HG02973 (cell line): Measurements from ENCODE around the gene EGFL7.

Experiments used
- ATAC-seq: cut with Tn5 transposase; IDR thresholded peaks from one replicate; pipeline ENCODE4 v1.9.1; 2021; ENCODE audit warnings: moderate library complexity; ENCODE audit not compliant: unreplicated experiment

EGFL7 gene

GRCh38 chr9:136662656-136663581, at the start of gene EGFL7:
Gene EGFL7 (plus strand): TSS chr9:136662916. CDS start chr9:136668283, 5,367 bp downstream.
- no peak for ATAC-seq

- no peak for ATAC-seq
Measured at GRCh38 chr9:136613824-136614371, 48.8 kb upstream of the EGFL7 start.

GRCh38 chr9:136614372-136614922, 48.3 kb upstream of the EGFL7 start:
- ATAC-seq: no peak

GRCh38 chr9:136614967-136615623, 47.6 kb upstream of the EGFL7 start:
- no peak for ATAC-seq

- ATAC-seq: no peak
Measured at GRCh38 chr9:136615631-136616306, 46.9 kb upstream of the EGFL7 start.

GRCh38 chr9:136616307-136616635, 46.4 kb upstream of the EGFL7 start:
- ATAC-seq: no peak

GRCh38 chr9:136616948-136617695, 45.6 kb upstream of the EGFL7 start:
- no peak for ATAC-seq

GRCh38 chr9:136617746-136618579, 44.8 kb upstream of the EGFL7 start:
- no peak for ATAC-seq

GRCh38 chr9:136618580-136619547, 43.9 kb upstream of the EGFL7 start:
- ATAC-seq: no peak

GRCh38 chr9:136619742-136620440, 42.8 kb upstream of the EGFL7 start:
- no peak for ATAC-seq

- ATAC-seq: no peak
Measured at GRCh38 chr9:136620441-136621018, 42.2 kb upstream of the EGFL7 start.

- ATAC-seq: no peak
Measured at GRCh38 chr9:136621019-136621733, 41.5 kb upstream of the EGFL7 start.

- no peak for ATAC-seq
Measured at GRCh38 chr9:136621734-136622093, 41.0 kb upstream of the EGFL7 start.

GRCh38 chr9:136622538-136622948, 40.2 kb upstream of the EGFL7 start:
- ATAC-seq: no peak

GRCh38 chr9:136623016-136623841, 39.5 kb upstream of the EGFL7 start:
- no peak for ATAC-seq

GRCh38 chr9:136623842-136624183, 38.9 kb upstream of the EGFL7 start:
- no peak for ATAC-seq
